RPMI7951 (cell line): ENCODE results near the gene ELOF1. TPM values are rescaled to one million over a fixed set of nuclear protein-coding genes. Genes with fewer than 3 reads are reported as not detected.
A peak's percentile ranks its signal among the peaks of the same experiment; 100 is the strongest.
"Not testable (repeated sequence)": the region's sequence is repeated elsewhere in the genome, so short reads cannot be mapped to it uniquely, and the experiment has no call there.

Experiments
- DNase-seq: peaks from one replicate; pipeline ENCODE4 v3.0.0-alpha.2; 2012; ENCODE audit warnings: low read depth
- total RNA-seq: library from RNA; depleted of rRNA; stranded (reverse); fragments of >200 nt; shearing (Covaris generic); gene quantifications from 2 replicates; pipeline ENCODE4 v1.2.3, GENCODE V29; 2014; rRNA removed

ELOF1 gene
- 62.6 and 108 TPM in 2 replicates for total RNA-seq

- DNase-seq = peak; percentile 97
Measured at GRCh38 chr19:11558881-11559828, at the start of gene ELOF1. Gene ELOF1 (minus strand): TSS chr19:11559230. CDS start chr19:11554347, 4,883 bp downstream.

DNA sequence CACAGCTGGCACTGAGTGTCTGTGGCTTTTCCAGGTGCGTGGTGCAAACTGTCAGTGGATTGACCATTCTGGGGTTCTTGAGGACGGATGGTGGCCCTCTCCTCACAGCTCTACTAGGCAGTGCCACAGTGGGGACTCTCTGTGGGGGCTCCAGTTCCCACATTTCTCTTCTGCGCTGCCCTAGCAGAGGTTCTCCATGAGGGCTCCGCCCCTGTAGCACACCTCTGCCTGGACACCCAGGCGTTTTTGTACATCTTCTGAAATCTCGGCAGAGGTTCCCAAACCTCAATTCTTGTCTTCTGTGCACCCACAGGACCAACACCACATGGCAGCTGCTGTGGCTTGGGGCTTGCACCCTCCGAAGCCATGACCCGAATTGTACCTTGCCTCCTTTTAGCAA lies 47.5 kb upstream of the ELOF1 start:
- no peak for DNase-seq

GRCh38 chr19:11599704-11600103 lies 40.7 kb upstream of the ELOF1 start:
- DNase-seq = not testable (repeated sequence)

GRCh38 chr19:11598746-11599145 lies 39.7 kb upstream of the ELOF1 start:
- DNase-seq = no peak

- DNase-seq = no peak
Measured at GRCh38 chr19:11598103-11598483, 39.1 kb upstream of the ELOF1 start.

- peak; percentile 99 for DNase-seq
Measured at GRCh38 chr19:11597202-11598102, 38.4 kb upstream of the ELOF1 start, which contains the start of gene ZNF627. Gene ZNF627 (plus strand): TSS chr19:11597483. CDS start chr19:11597628, 145 bp downstream.

- DNase-seq = no peak
Measured at GRCh38 chr19:11596156-11596555, 37.1 kb upstream of the ELOF1 start.

- DNase-seq = no peak
Measured at GRCh38 chr19:11594084-11594483, 35.1 kb upstream of the ELOF1 start.

- no peak for DNase-seq
Measured at GRCh38 chr19:11587975-11588631, 29.1 kb upstream of the ELOF1 start.

DNA sequence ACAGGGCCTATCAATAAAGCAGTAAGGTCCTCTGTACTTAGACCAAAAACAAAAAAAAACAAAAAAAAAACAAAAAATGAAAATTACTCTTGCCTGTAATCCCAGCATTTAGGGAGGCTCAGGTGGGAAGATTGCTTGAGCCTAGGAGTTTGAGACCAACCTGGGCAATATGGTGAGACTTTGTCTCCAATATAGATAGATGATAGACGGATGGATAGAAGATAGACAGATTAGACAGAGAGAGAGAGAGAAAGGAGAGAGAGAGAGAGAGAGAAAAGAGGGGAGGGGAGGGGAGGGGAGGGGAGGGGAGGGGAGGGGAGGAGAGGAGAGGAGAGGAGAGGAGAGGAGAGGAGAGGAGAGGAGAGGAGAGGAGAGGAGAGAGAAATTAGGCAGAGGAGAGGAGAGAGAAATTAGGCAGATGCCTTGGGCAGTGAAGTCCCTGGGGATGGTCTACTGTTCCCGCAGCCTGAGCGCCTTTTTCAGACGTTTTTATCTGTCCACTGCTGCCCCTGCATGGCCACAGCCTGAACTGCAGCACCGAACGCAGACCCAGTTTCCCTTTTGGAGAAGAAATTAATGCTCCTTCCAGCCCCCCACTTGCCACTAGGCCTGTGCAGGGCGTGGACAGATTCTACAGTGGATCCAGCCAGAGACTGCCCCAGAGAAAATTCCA lies 28.4 kb upstream of the ELOF1 start:
- peak; percentile 66 for DNase-seq

DNA sequence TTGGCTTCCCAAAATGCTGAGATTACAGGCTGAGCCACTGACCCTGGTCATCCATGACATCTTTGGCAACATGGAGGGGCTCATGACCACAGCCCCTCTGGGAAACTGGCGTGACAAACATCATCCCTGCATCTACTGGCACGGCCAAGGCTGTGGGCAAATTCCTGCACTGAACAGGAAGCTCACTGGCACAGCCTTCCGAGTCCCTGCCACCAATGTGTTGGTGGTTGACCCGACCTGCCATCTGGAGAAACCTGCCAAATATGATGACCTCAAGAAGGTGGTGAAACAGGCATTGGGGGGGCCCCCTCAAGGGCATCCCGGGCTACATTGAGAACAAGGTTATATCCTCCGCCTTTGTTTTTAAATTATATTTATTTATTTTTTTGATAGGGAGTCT lies 27.3 kb upstream of the ELOF1 start:
- DNase-seq = no peak

DNA sequence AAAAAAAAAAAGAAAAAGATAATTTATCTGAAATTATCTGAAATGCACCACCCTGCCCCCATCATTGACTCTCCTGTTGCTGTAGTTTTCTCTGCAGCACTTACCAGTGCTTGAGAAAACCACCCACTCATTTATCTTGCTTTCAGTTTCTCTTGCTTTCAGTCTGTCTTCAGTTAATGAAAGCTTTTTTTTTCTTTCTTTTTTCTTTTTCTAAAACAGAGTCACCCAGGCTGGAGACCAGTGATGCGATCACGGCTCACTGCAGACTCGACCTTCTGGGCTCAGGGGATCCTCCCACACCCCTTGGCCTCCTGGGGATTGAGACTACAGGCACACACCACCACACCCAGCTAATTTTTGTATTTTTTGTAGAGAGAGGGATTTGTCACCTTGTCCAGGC lies 22.7 kb upstream of the ELOF1 start:
- DNase-seq = peak; percentile 34

GRCh38 chr19:11580116-11580515 lies 21.1 kb upstream of the ELOF1 start:
- no peak for DNase-seq

GRCh38 chr19:11578258-11579142 lies 19.5 kb upstream of the ELOF1 start:
- DNase-seq = no peak

DNA sequence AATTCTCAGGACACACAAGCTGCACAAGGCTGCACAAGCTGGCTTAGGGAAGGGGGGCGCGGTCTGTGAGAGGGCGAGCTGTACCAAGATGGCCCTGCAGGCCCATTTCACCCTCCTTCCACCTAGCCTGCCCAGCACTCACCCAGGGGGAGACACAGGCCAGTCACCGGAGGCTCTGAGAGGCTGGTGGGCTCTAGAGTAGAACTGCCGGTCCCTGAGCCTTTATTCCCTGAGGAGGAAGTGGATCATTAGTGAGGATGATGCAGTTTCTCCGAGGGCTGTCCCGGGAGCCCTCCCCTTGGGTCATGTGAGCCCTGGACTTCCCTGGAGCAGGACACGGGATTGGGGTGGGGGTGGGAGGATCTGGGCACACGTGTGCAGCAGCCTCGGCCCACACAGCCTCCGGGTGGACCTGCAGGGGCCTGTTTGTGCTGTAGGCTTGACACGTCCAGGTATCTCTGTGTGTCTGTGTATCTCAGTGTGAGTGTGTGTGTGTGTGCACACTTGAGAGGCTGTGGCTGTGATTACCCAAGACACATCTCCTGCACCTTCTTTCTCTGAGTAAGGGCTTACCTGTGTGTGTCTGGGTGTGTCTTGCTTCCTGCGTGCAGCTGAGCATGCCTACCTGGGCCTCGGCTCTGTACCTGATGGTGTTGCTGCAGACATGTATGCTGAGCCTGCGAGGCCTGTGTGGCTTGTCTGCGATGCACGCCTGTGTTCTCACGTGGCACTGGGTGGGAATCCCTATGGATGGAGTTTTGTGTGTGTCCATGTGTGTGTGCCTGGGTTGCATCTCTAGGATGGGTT lies 18.6 kb upstream of the ELOF1 start, which contains the start of gene ACP5:
Gene ACP5 (minus strand): TSS at position 195 of the 807 bp plus-strand sequence. CDS start 328 bp downstream, outside the sequence.
- peak; percentile 22 for DNase-seq

- no peak for DNase-seq
Measured at GRCh38 chr19:11576227-11576626, 17.2 kb upstream of the ELOF1 start.

GRCh38 chr19:11574689-11575088 lies 15.7 kb upstream of the ELOF1 start:
- DNase-seq = no peak

DNA sequence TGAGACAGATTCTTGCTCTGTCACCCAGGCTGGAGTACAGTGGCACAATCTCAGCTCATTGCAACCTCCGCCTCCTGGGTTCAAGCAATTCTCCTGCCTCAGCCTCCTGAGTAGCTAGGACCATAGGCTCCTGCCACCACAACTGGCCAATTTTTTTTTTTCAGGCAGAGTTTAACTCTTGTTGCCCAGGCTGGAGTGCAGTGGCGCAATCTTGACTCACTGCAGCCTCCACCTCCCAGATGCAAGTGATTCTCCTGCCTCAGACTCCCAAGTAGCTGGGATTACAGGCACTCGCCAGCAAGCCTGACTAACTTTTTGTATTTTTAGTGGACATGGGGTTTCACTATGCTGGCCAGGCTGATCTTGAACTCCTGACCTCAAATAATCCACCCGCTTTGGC lies 14.7 kb upstream of the ELOF1 start:
- not testable (repeated sequence) for DNase-seq

DNA sequence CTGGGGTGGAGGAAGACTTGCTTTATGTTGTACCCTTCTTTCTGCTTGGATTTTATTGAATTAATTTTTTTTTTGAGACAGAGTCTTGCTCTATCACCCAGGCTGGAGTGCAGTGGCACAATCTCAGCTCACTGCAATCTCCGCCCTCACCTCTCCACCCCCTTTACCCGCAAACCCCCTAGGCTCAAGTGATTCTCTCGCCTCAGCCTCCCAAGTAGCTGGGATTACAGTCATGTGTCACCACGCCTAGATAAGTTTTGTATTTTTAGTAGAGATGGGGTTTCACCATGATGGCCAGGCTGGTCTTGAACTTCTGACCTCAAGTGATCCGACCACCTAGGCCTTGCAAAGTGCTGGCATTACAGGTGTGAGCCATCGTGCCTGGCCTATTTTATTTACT lies 14.3 kb upstream of the ELOF1 start:
- not testable (repeated sequence) for DNase-seq
